ENCODE results near the gene CELF4. TPM values are rescaled to one million over a fixed set of nuclear protein-coding genes. Genes with fewer than 3 reads are reported as not detected.

Gene CELF4
- total and polyA plus RNA-seq, 7 donors = 0.60 to 5.0 (median 1.8) TPM; not detected in 1

DNA sequence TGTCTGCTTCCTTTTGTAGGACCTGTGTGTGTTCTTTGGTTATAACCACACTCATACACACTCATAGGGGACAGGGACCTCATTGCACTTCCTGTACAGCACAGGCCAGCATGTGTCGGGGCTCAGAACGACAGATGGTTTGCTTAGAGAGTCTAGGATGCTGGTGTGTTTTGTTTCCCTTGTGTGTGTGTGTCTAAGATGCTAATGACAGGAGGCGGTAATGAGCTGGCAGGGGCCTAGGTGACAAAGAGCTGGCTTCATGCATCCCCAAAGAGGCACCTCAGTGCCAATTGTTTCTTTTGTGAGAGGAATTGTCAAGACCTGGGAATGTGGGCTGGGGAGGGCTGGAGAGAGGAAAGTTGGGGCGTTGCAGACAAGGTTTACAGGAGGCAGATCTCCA is 66.6 kb downstream of the CELF4 start:
- 55 to 58% methylated on average over 4 of the region's 4 CpGs for WGBS, 2 donors
- Histone ChIP-seq H3K4me1 (no peaks in the 10 kb centered on the region), H3K27ac (no peak overlapping the region), H3K9me3 (no peaks in the 10 kb centered on the region), H3K4me3 (no peak overlapping the region), H3K36me3 (no peaks in the 10 kb centered on the region), H3K27me3 (peaks cover 0 to 7% (median 0%) of the 10 kb centered on the region in 3 donors)
- no peak for DNase-seq
- intact Hi-C loops (cut with DNase I) = no loop called here
- TF ChIP-seq EP300 (IDR thresholded peaks at IDR 0.05) = no peak
- no peak for TF ChIP-seq POLR2AphosphoS5 (IDR thresholded peaks at IDR 0.05)
- no peak for TF ChIP-seq POLR2A (IDR thresholded peaks at IDR 0.05)
- TF ChIP-seq, protein P1, sequence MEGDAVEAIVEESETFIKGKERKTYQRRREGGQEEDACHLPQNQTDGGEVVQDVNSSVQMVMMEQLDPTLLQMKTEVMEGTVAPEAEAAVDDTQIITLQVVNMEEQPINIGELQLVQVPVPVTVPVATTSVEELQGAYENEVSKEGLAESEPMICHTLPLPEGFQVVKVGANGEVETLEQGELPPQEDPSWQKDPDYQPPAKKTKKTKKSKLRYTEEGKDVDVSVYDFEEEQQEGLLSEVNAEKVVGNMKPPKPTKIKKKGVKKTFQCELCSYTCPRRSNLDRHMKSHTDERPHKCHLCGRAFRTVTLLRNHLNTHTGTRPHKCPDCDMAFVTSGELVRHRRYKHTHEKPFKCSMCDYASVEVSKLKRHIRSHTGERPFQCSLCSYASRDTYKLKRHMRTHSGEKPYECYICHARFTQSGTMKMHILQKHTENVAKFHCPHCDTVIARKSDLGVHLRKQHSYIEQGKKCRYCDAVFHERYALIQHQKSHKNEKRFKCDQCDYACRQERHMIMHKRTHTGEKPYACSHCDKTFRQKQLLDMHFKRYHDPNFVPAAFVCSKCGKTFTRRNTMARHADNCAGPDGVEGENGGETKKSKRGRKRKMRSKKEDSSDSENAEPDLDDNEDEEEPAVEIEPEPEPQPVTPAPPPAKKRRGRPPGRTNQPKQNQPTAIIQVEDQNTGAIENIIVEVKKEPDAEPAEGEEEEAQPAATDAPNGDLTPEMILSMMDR (IDR thresholded peaks at IDR 0.05) = no peak

- H3K4me1 ChIP-seq = no peaks in the 10 kb centered on the region
These were observed 67.6 kb downstream of the CELF4 start for GRCh38 chr18:37497853-37498518.

DNA sequence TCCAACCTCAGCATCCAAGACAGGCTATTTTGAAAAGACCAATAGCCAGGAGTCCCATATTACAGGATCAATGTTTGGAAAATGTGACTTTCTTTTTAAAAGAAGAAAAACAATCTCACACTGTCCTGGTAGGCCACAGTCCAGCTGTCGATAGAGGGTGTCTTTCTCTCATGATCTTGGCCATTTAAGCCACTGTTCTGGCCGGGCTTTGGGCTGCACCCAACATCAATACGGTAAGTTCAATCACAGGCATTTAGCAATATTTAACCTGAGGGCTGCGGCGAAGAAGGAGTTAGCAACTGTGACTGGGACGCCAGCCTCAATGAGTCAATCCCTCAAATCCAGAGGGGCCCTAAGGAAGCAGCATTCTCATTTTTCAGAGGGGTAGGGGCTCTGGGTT is 69.0 kb downstream of the CELF4 start:
- no peaks in the 10 kb centered on the region for H3K9me3 ChIP-seq
- no peaks in the 10 kb centered on the region for H3K36me3 ChIP-seq
- peaks cover 0 to 10% (median 0%) of the 10 kb centered on the region in 3 donors for H3K27me3 ChIP-seq
- intact Hi-C loops (cut with DNase I) = no loop called here
- DNase-seq = no peak
- no peaks in the 10 kb centered on the region for H3K4me1 ChIP-seq
- TF ChIP-seq EP300 (IDR thresholded peaks at IDR 0.05) = no peak
- TF ChIP-seq POLR2AphosphoS5 (IDR thresholded peaks at IDR 0.05) = no peak
- TF ChIP-seq, protein P1 (IDR thresholded peaks at IDR 0.05) = no peak
- no peak for TF ChIP-seq POLR2A (IDR thresholded peaks at IDR 0.05)
- 75 to 84% methylated on average over 6 of the region's 6 CpGs for WGBS, 2 donors
- H3K4me3 ChIP-seq = no peak overlapping the region
- H3K27ac ChIP-seq = no peak overlapping the region

More at GRCh38 chr18:37497853-37498518, 67.6 kb downstream of the CELF4 start:
- no peak for TF ChIP-seq POLR2AphosphoS5 (IDR thresholded peaks at IDR 0.05)
- TF ChIP-seq, protein P1 (IDR thresholded peaks at IDR 0.05) = no peak
- TF ChIP-seq POLR2A (IDR thresholded peaks at IDR 0.05) = no peak
- TF ChIP-seq EP300 (IDR thresholded peaks at IDR 0.05) = no peak
- H3K27me3 ChIP-seq = peaks cover 0 to 10% (median 0%) of the 10 kb centered on the region in 3 donors
- no peak overlapping the region for H3K4me3 ChIP-seq
- H3K27ac ChIP-seq = no peak overlapping the region
- WGBS, 2 donors = 72 to 86% methylated on average over 1 of the region's 1 CpG
- no peak for DNase-seq
- H3K36me3 ChIP-seq = no peaks in the 10 kb centered on the region
- no peaks in the 10 kb centered on the region for H3K9me3 ChIP-seq
- intact Hi-C loops (cut with DNase I) = no loop called here

GRCh38 chr18:37495354-37495753 is 70.2 kb downstream of the CELF4 start:
- Histone ChIP-seq H3K4me3 (no peak overlapping the region), H3K4me1 (no peaks in the 10 kb centered on the region), H3K27ac (no peak overlapping the region), H3K9me3 (no peaks in the 10 kb centered on the region), H3K27me3 (peaks cover 0 to 7% (median 0%) of the 10 kb centered on the region in 3 donors), H3K36me3 (no peaks in the 10 kb centered on the region)
- no peak for DNase-seq
- intact Hi-C loops (cut with DNase I) = no loop called here
- 59 to 66% methylated on average over 2 of the region's 2 CpGs for WGBS, 2 donors
- no peak for TF ChIP-seq POLR2A (IDR thresholded peaks at IDR 0.05)
- no peak for TF ChIP-seq POLR2AphosphoS5 (IDR thresholded peaks at IDR 0.05)
- TF ChIP-seq, protein P1 (IDR thresholded peaks at IDR 0.05) = no peak
- no peak for TF ChIP-seq EP300 (IDR thresholded peaks at IDR 0.05)
